GM12878 (cell line): ENCODE measurements around the gene EBP. TPM values are rescaled to one million over a fixed set of nuclear protein-coding genes. Genes with fewer than 3 reads are reported as not detected.

Source experiments
- ATAC-seq: fragments of 200-7000 bp; cut with Tn5 transposase; 3 replicates; pipeline ENCODE4 v1.9.1; 2020; ENCODE audit warnings: mild to moderate bottlenecking, moderate library complexity
- BruUV-seq: library from RNA; stranded (reverse); fragments of 400-500 nt; replicated peaks from 2 replicates; lab custom pipeline; 2021; lab: Mats Ljungman, UMichigan
- CTCF ChIA-PET: fragments of 300-600 bp; sonication (Branson Sonifier 250); formaldehyde crosslinking; extraction: SDS; loops from one replicate; lab custom pipeline; 2021; ENCODE audit warnings: inconsistent platforms; lab: Yijun Ruan, JAX
- POLR2A ChIA-PET: fragments of 350-600 bp; formaldehyde crosslinking; extraction: SDS; loops from one replicate; lab custom pipeline; 2021; ENCODE audit warnings: inconsistent platforms; lab: Charles Lee
- RAD21 ChIA-PET: fragments of 300-600 bp; sonication (Branson Sonifier 250); formaldehyde crosslinking; loops from one replicate; lab custom pipeline; 2023; ENCODE audit warnings: antibody characterized with exemption; ENCODE audit not compliant: unreplicated experiment; lab: Charles Lee
- SMC1A ChIA-PET: fragments of 300-600 bp; sonication (Branson Sonifier 250); formaldehyde crosslinking; loops from one replicate; lab custom pipeline; 2023; ENCODE audit not compliant: unreplicated experiment, uncharacterized antibody; lab: Charles Lee
- DNase-seq: peaks from one replicate; pipeline ENCODE4 v3.0.0-alpha.2; 2011; ENCODE audit warnings: low read depth, low spot score
- FAIRE-seq: peaks from 3 replicates; lab custom pipeline; 2011; peaks lifted over from hg19 to GRCh38; lab: Jason Lieb, UNC
- H2AFZ ChIP-seq: 2 replicates; pipeline ENCODE4 v1.6.0; 2011; ENCODE audit warnings: low read depth, low read length, control low read depth; ENCODE audit not compliant: control insufficient read depth
- H3K27ac ChIP-seq: 2 replicates; pipeline ENCODE4 v1.5.1; 2011; ENCODE audit warnings: control low read depth; ENCODE audit not compliant: control insufficient read depth, insufficient read depth
- H3K27me3 ChIP-seq, 2 experiments: replicated peaks in 1 of 2; 2 replicates each; pipeline versions ENCODE4 v1.6.0 to v1.6.1; 2011; ENCODE audit warnings: low read length in 1 of 2; ENCODE audit not compliant: control insufficient read depth in 2 of 2, insufficient read depth in 2 of 2
- H3K36me3 ChIP-seq, 2 experiments: 2 replicates each; pipeline ENCODE4 v1.5.1; 2011; ENCODE audit warnings: low read length in 1 of 2; ENCODE audit not compliant: control insufficient read depth in 2 of 2, insufficient read depth in 2 of 2
- H3K4me1 ChIP-seq: 2 replicates; pipeline ENCODE4 v1.6.1; 2011; ENCODE audit warnings: mild to moderate bottlenecking, low read length, moderate library complexity, mixed read lengths; ENCODE audit not compliant: control insufficient read depth, insufficient read depth
- H3K4me2 ChIP-seq: 2 replicates; pipeline ENCODE4 v1.6.0; 2011; ENCODE audit warnings: control low read depth; ENCODE audit not compliant: control insufficient read depth, insufficient read depth
- H3K4me3 ChIP-seq: fragments of 200-600 bp; sonication (generic); 2 replicates; pipeline ENCODE4 v1.5.1; 2016
- H3K79me2 ChIP-seq: 2 replicates; pipeline ENCODE4 v1.6.0; 2011; ENCODE audit warnings: low read length; ENCODE audit not compliant: control insufficient read depth, insufficient read depth
- H3K9ac ChIP-seq: 2 replicates; pipeline ENCODE4 v1.8.0; 2011; ENCODE audit warnings: low read length, control low read depth, mixed read lengths; ENCODE audit not compliant: control insufficient read depth, insufficient read depth
- H3K9me3 ChIP-seq: replicated peaks from 3 replicates; pipeline ENCODE4 v1.5.1; 2011; ENCODE audit warnings: mild to moderate bottlenecking, low read length; ENCODE audit not compliant: control insufficient read depth, insufficient read depth
- H4K20me1 ChIP-seq: 2 replicates; pipeline ENCODE4 v1.6.0; 2011; ENCODE audit not compliant: control insufficient read depth, insufficient read depth
- E2F8 ChIP-seq: fragments of 450-650 bp; IDR thresholded peaks from 2 replicates; pipeline ENCODE4 v1.6.1; 2018; ENCODE audit warnings: mild to moderate bottlenecking, low read depth, moderate library complexity; ENCODE audit not compliant: partially characterized antibody
- SKIL ChIP-seq: fragments of 450-650 bp; IDR thresholded peaks from 2 replicates; pipeline ENCODE4 v1.6.1; 2017; ENCODE audit warnings: mild to moderate bottlenecking, low read depth, inconsistent platforms; ENCODE audit not compliant: poor library complexity, severe bottlenecking
- TAF1 ChIP-seq: IDR thresholded peaks from 2 replicates; pipeline ENCODE4 v1.6.1; 2011; ENCODE audit warnings: mild to moderate bottlenecking, low read depth, low read length, borderline replicate concordance
- ZBTB4 ChIP-seq: fragments of 450-650 bp; formaldehyde crosslinking; IDR thresholded peaks from 2 replicates; pipeline ENCODE4 v1.4.0; 2022; ENCODE audit warnings: mild to moderate bottlenecking, moderate library complexity
- ZZZ3 ChIP-seq: IDR thresholded peaks from 2 replicates; pipeline ENCODE4 v1.6.1; 2011; ENCODE audit warnings: low read depth; ENCODE audit not compliant: control insufficient read depth, insufficient read length
- WGBS: methylation state at CpG from one replicate; pipeline ENCODE4 v1.1.6; 2016; ENCODE audit warnings: low lambda C conversion rate; ENCODE audit not compliant: insufficient replicate concordance, insufficient coverage; ENCODE audit errors: missing lambda C conversion rate; 5-methylcytosine and 5-hydroxymethylcytosine counted together
- in situ Hi-C: fragments of 300-500 bp; cut with MboI; formaldehyde crosslinking; loops from 9 replicates; pipeline ENCODE4 v1.14.3; 2018; ENCODE audit warnings: mixed read lengths
- intact Hi-C: fragments of 100-400 bp; cut with micrococcal nuclease; formaldehyde crosslinking; loops from one replicate; pipeline ENCODE4 v1.14.2; 2022; ENCODE audit not compliant: unreplicated experiment
- polyA plus RNA-seq, 11 experiments: library from polyadenylated mRNA; depleted of rRNA in 4 of 11; unstranded in 6 of 11; stranded (reverse) in 5 of 11; fragments of >200 nt; fragmentation: Nextera tagmentation in 4 of 11; fragmentation: Illumina TruSeq in 1 of 11; extraction: Ambion mirVana in 4 of 11; extraction: Trizol in 1 of 11; gene quantifications; 1 replicate in 1 of 11; 2 replicates in 10 of 11; pipeline versions ENCODE4 v1.2.1 to v1.2.3, GENCODE V29; 2011 to 2016; ENCODE audit warnings: inconsistent platforms in 2 of 11, missing spikeins in 2 of 11, low read depth in 1 of 11
- total RNA-seq, 4 experiments: library from RNA; depleted of rRNA in 3 of 4; stranded (reverse); fragments of >200 nt in 3 of 4; fragmentation: Illumina TruSeq in 1 of 4; extraction: Trizol in 1 of 4; gene quantifications; 2 replicates each; pipeline versions ENCODE4 v1.2.1 to v1.2.3, GENCODE V29; 2013 to 2021

Gene EBP
- total and polyA plus RNA-seq, 10 of the 15 experiments (the other 5 are each of a cell fraction or from before 2014, with no cell fraction given), result 125 to 628 (median 180) TPM

- TF ChIP-seq E2F8 (no peak), ZZZ3 (no peak)
These were observed 5.3 kb upstream of the EBP start (continued) for GRCh38 chrX:48516285-48516684.

GRCh38 chrX:48516987-48517386 lies 4.6 kb upstream of the EBP start:
- no peak for DNase-seq
- SMC1A ChIA-PET, result no interaction called here
- intact Hi-C loops, result no loop called here

More at GRCh38 chrX:48516987-48517386, 4.6 kb upstream of the EBP start:
- H3K79me2 ChIP-seq, result peaks cover 3% of the 10 kb centered on the region
- no peak for ATAC-seq
- no peak overlapping the region for H3K9ac ChIP-seq
- in situ Hi-C loops, result no loop called here
- TF ChIP-seq SKIL (no peak), ZBTB4 (CRISPR knock-in tag) (no peak), TAF1 (no peak)
- H4K20me1 ChIP-seq, result no peaks in the 10 kb centered on the region
- H2AFZ ChIP-seq, result no peak overlapping the region
- H3K9me3 ChIP-seq, result no peaks in the 10 kb centered on the region
- WGBS, result 49% methylated on average over 5 of the region's 5 CpGs
- FAIRE-seq, result no peak
- ChIA-PET RAD21 (no interaction called here), CTCF (no interaction called here), POLR2A (no interaction called here)
- H3K4me3 ChIP-seq, result no peak overlapping the region
- BruUV-seq, result no TSS peak
- peaks cover 7% of the 10 kb centered on the region; the same call in 1 of the 2 replicates for H3K4me1 ChIP-seq
- no peak overlapping the region for H3K4me2 ChIP-seq
- no peak overlapping the region for H3K27ac ChIP-seq
- no peaks in the 10 kb centered on the region for H3K36me3 ChIP-seq
- H3K27me3 ChIP-seq, result no peaks in the 10 kb centered on the region
